Measurements from ENCODE around the gene STMN3.

The STMN3 gene

GRCh38 chr20:63590218-63591146 is 62.7 kb downstream of the STMN3 start:
- no peak overlapping the region for H3K4me3 Mint-ChIP-seq
- peaks cover 7% of the 10 kb centered on the region for H3K4me1 Mint-ChIP-seq
- H3K36me3 Mint-ChIP-seq: peaks cover 49% of the 10 kb centered on the region
- no peaks in the 10 kb centered on the region for H3K9me3 Mint-ChIP-seq
- no peak for DNase-seq (ENCODE audit: low spot score in 2 of 2)
- no peak for ATAC-seq
- H3K27ac Mint-ChIP-seq: no peak overlapping the region

All from stimulated activated effector memory CD8-positive, alpha-beta T cell treated with anti-CD3 and anti-CD28 coated beads, Interleukin-12 subunit alpha, Interleukin-12 subunit beta, amount 100 ng/mL, for 72 hours (primary cell).